ENCODE results near the gene RPL38.

RPL38 gene

DNA sequence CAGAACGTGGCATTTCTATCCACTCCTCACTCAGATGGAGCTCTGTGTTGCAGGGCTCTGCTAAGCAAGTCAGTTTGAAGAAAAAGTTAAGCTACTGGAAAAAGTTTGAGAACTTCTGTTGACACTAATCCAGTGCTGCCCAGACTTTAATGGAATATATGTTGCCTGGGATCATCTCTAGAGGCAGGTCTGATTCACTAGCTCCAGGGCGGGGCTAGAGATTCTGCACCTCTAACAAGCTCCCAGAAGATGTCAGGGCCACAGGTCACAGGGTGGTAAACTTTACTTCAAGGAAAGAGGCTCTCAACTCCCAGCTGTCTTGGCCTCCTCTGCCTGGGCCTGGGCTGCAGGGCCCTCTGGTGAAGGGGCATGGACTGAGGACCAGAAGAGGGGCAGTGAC, 16.7 kb downstream of the RPL38 start:
- H3K79me2 ChIP-seq (ENCODE audit: insufficient read depth, low read depth): no peaks in the 10 kb centered on the region
- TF ChIP-seq, protein P1, sequence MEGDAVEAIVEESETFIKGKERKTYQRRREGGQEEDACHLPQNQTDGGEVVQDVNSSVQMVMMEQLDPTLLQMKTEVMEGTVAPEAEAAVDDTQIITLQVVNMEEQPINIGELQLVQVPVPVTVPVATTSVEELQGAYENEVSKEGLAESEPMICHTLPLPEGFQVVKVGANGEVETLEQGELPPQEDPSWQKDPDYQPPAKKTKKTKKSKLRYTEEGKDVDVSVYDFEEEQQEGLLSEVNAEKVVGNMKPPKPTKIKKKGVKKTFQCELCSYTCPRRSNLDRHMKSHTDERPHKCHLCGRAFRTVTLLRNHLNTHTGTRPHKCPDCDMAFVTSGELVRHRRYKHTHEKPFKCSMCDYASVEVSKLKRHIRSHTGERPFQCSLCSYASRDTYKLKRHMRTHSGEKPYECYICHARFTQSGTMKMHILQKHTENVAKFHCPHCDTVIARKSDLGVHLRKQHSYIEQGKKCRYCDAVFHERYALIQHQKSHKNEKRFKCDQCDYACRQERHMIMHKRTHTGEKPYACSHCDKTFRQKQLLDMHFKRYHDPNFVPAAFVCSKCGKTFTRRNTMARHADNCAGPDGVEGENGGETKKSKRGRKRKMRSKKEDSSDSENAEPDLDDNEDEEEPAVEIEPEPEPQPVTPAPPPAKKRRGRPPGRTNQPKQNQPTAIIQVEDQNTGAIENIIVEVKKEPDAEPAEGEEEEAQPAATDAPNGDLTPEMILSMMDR (conservative IDR thresholded peaks at IDR 0.05; ENCODE audit: low read depth, low read length): no peak
- no peaks in the 10 kb centered on the region for H3K27me3 ChIP-seq (ENCODE audit: insufficient read depth, low read depth)
- H3K9ac ChIP-seq: no peak overlapping the region
- no peaks in the 10 kb centered on the region for H4K20me1 ChIP-seq (ENCODE audit: insufficient read depth)
- no peaks in the 10 kb centered on the region for H3K36me3 ChIP-seq (ENCODE audit: insufficient read depth)
- no peak overlapping the region for H3K4me3 ChIP-seq (IDR thresholded peaks at IDR 0.05; ENCODE audit: insufficient read depth, low read depth, low read length)
- H2AFZ ChIP-seq (ENCODE audit: low read depth): no peak overlapping the region
- H3K4me2 ChIP-seq: no peak overlapping the region
- no peaks in the 10 kb centered on the region for H3K4me1 ChIP-seq (ENCODE audit: low read depth, poor library complexity, severe bottlenecking)
- no peak overlapping the region for H3K27ac ChIP-seq

- Histone ChIP-seq H3K9ac (no peak overlapping the region), H3K79me2 (ENCODE audit: insufficient read depth, low read depth) (no peaks in the 10 kb centered on the region), H3K36me3 (ENCODE audit: insufficient read depth) (no peaks in the 10 kb centered on the region), H3K4me1 (ENCODE audit: low read depth, poor library complexity, severe bottlenecking) (no peaks in the 10 kb centered on the region), H2AFZ (ENCODE audit: low read depth) (no peak overlapping the region), H3K4me2 (no peak overlapping the region), H3K27ac (no peak overlapping the region), H3K27me3 (ENCODE audit: insufficient read depth, low read depth) (no peaks in the 10 kb centered on the region), H3K4me3 (IDR thresholded peaks at IDR 0.05; ENCODE audit: insufficient read depth, low read depth, low read length) (no peak overlapping the region), H4K20me1 (ENCODE audit: insufficient read depth) (no peaks in the 10 kb centered on the region)
- TF ChIP-seq, protein P1 (conservative IDR thresholded peaks at IDR 0.05; ENCODE audit: low read depth, low read length): no peak
Observed at GRCh38 chr17:74220946-74221818, 17.7 kb downstream of the RPL38 start.

- no peak overlapping the region for H2AFZ ChIP-seq (ENCODE audit: low read depth)
- H3K4me1 ChIP-seq (ENCODE audit: low read depth, poor library complexity, severe bottlenecking): no peaks in the 10 kb centered on the region
- no peak overlapping the region for H3K4me3 ChIP-seq (IDR thresholded peaks at IDR 0.05; ENCODE audit: insufficient read depth, low read depth, low read length)
- TF ChIP-seq, protein P1 (conservative IDR thresholded peaks at IDR 0.05; ENCODE audit: low read depth, low read length): no peak
- H3K79me2 ChIP-seq (ENCODE audit: insufficient read depth, low read depth): no peaks in the 10 kb centered on the region
- no peak overlapping the region for H3K9ac ChIP-seq
- no peaks in the 10 kb centered on the region for H3K27me3 ChIP-seq (ENCODE audit: insufficient read depth, low read depth)
- H3K4me2 ChIP-seq: no peak overlapping the region
- H3K36me3 ChIP-seq (ENCODE audit: insufficient read depth): no peaks in the 10 kb centered on the region
- H4K20me1 ChIP-seq (ENCODE audit: insufficient read depth): no peaks in the 10 kb centered on the region
- H3K27ac ChIP-seq: no peak overlapping the region
Observed at GRCh38 chr17:74222399-74222798, 18.9 kb downstream of the RPL38 start.

- H3K36me3 ChIP-seq (ENCODE audit: insufficient read depth): no peaks in the 10 kb centered on the region
- no peaks in the 10 kb centered on the region for H3K4me1 ChIP-seq (ENCODE audit: low read depth, poor library complexity, severe bottlenecking)
- no peak overlapping the region for H2AFZ ChIP-seq (ENCODE audit: low read depth)
- H3K27ac ChIP-seq: no peak overlapping the region
- H3K4me2 ChIP-seq: no peak overlapping the region
- no peak overlapping the region for H3K4me3 ChIP-seq (IDR thresholded peaks at IDR 0.05; ENCODE audit: insufficient read depth, low read depth, low read length)
- TF ChIP-seq, protein P1 (conservative IDR thresholded peaks at IDR 0.05; ENCODE audit: low read depth, low read length): no peak
- no peaks in the 10 kb centered on the region for H3K79me2 ChIP-seq (ENCODE audit: insufficient read depth, low read depth)
- no peaks in the 10 kb centered on the region for H4K20me1 ChIP-seq (ENCODE audit: insufficient read depth)
- no peaks in the 10 kb centered on the region for H3K27me3 ChIP-seq (ENCODE audit: insufficient read depth, low read depth)
- no peak overlapping the region for H3K9ac ChIP-seq
Observed at GRCh38 chr17:74223901-74224300, 20.4 kb downstream of the RPL38 start.
